H54 (cell line): ENCODE data around the gene ZCCHC9.
"Not testable (repeated sequence)": the region's sequence is repeated elsewhere in the genome, so short reads cannot be mapped to it uniquely, and the experiment has no call there.

Experiments used
- DNase-seq: peaks from one replicate; pipeline ENCODE4 v3.0.0; 2011; ENCODE audit warnings: low spot score, mixed read lengths; ENCODE audit not compliant: insufficient read length
- FAIRE-seq: peaks from 3 replicates; lab custom pipeline; 2011; peaks lifted over from hg19 to GRCh38; lab: Jason Lieb, UNC
- POLR2A ChIP-seq: IDR thresholded peaks from 2 replicates; pipeline ENCODE4 v1.6.1; 2011; ENCODE audit warnings: low read depth, mild to moderate bottlenecking, low read length

The ZCCHC9 gene

DNA sequence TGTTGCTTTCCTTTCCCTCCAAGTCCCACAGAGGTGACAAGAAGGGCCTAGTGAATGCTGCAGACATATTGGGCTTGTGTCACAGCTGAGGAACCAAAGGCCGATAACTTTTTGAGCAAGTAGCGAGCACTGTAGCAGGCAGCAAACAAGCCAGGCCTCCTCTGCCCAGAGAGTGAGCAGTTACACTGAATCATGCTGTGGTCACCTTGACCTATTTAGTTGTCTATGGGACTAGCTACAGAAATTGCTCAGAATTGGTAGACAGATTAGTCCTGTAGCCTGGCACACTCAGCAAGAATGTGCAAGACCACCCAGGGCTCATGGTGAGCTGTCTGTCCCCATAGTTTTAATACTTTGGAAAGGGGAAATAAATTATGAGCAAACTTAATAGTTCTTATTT, 25.2 kb downstream of the ZCCHC9 start:
- no peak for TF ChIP-seq POLR2A
- DNase-seq: no peak
- FAIRE-seq: no peak

DNA sequence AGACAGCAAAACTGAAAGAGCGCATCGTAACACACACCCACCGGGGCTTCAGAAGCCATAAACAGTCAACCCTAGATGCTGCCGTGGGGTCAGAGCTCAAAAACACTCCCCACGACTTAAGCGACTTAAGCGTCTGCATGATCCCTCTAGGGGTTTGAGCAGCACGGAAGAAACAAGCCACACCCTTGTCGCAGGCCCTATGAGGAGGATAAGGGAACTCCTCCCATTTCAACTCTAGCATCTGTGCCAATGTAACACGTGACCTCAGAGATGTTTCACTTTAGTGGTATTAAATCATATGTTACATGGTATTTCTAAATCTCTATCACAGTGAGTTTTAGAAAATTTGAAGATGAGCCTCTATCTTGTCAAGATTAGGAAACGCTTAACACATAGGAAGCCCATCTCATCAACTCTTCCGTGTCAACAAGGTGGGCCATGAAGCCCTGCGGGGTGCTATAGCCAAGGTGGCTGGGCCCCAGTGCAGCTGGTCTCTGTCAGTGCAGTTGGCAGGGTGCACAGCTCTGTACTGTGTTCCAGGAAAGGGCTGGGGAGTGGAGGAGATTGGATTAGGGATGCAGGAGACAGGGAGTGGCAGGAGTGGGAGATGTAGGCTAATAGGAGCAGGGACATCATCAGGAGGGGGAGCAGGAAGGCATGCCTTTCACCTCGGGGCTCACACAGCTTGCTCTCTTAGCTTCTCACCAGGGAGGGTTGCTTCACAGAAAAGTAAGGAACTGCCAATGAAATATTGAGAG, 33.1 kb downstream of the ZCCHC9 start:
- FAIRE-seq (no peak), DNase-seq (no peak)
- TF ChIP-seq POLR2A: no peak

DNA sequence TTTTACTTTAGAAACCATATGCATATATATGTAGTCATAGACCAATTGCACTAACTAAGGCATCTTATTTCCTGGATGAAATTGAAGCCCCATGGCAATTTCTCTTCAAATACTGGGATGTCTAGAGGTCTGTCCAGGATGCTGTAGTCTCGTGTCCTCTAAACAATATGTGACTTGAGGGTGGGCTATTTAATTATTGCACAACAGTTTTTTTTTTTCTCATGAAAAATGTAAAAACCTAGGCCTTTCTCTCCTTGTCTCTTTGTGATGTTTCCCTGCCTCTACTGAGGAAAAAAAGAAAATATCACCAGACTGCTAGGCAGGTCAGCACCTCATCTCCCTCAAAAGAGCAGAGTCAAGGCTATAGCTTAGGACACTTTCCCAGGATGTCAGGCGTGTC, 34.6 kb downstream of the ZCCHC9 start:
- FAIRE-seq (no peak), DNase-seq (no peak)
- no peak for TF ChIP-seq POLR2A

DNA sequence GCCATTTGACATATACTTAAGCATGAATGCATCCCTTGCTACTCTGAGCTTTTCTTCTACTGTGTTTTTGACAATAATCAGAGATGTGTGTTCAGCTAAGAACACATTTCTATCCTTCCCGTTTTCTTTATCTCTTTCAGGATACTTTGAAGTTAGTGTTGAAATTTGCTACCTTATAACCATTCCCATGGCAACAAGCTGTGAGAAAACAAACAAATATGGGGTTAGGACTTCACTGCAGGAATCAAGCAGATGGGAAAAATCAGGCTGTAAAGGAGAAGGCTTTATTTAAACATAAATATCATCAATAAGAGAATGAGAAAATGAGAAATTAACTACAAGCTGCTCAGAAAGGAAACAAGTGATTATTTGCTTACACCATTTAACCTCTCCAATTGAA, 35.2 kb downstream of the ZCCHC9 start:
- TF ChIP-seq POLR2A: no peak
- FAIRE-seq (no peak), DNase-seq (no peak)

DNA sequence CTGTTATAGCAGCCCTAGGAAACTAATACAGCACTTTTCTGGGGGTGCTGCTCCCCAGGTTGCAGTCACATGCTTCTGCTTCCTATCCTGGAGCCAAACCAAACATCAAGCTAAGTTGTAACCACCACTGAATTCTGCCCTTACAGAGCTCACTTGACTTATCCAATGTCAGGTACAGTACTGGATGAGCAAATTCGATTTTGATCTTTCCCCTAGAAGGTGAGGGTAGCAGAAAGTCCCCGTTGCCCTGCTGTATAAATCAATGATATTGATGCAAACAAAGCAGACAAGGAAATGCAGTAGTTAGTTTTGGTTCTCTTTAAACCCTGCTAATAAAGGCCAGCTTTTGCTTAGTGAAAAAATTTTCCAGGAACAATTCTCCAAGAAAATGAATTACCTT, 36.4 kb downstream of the ZCCHC9 start:
- FAIRE-seq (no peak), DNase-seq (no peak)
- no peak for TF ChIP-seq POLR2A

DNA sequence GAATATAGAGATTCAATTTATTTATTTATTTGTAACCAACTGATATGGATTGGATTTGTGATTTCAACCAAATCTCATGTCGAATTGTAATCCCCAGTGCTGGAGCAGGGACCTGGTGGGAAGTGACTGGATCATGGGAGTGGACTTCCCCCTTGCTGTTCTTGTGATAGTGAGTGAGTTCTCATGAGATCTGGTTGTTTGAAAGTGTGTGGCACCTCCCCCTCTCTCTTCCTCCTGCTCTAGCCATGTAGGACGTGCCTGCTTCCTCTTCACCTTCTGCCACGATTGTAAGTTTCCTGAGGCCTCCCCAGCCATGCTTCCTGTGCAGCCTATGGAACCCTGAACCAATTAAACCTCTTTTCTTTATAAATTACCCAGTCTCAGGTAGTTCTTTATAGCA, 36.8 kb downstream of the ZCCHC9 start:
- FAIRE-seq, DNase-seq: not testable (repeated sequence)

DNA sequence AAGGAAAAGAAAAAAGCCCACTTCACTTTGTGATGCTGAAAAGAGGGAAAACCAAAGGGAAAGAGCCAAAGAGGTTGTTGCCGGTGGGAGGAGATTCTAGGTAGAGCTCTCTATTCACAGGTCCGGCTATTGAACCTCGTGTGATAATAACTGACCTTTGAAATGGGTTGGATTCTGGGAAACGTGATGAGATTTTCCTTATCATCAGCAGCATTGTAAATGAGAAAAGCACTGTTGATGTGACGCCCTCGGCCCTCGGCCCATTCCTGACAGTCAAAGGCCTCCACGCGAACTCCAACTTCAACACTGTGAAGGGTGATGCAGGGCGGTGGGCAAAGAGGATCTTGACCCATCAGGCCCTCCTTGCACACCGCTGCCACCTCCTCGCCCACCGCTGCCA, 43.3 kb downstream of the ZCCHC9 start:
- no peak for TF ChIP-seq POLR2A
- FAIRE-seq (no peak), DNase-seq (no peak)

DNA sequence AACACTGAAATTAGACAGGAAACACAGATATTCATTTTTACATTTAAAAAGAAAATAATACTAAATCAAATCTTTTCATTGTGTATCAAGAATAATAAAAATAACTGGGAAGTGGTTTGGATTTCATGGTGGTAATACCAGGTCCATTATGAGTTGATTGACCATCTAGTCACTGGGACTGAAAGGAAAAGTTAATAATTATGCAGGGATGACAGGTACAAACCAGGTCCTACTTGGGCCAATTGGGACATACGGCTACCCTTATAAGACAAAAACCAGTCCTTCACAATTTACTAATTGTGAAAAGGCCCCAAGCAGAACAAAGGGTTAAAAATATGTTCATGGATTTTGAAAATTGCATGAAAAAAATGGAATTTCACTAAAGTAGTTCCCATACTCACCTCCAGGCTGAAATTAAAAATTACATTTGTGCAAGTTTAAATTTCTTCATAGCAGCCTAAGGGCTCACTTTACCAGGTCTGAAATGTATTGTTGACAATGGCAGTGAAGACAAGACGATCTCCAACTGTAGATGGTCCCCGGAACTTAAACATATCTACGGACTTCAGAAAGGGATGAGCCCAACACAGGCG, 44.1 kb downstream of the ZCCHC9 start:
- DNase-seq: no peak
- no peak for TF ChIP-seq POLR2A
- no peak for FAIRE-seq

DNA sequence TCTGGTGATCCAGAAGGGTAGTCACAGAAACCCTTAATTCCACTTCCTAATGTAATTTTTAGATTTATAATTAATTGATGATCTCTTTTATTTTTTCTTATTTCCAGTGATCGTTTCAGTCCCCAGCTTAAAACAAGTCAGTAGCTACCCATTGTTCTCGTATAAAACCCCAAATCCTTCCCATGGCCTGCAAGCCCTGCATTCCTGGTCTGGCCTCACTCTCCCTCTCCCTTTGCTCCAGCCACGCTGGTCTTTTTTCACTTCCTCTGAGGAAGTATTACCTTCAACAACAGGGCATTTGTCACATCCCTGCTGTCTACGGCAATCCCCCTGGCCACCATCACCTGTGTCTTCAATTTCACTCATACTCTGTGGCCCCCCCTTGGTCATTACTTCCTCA, 47.8 kb downstream of the ZCCHC9 start:
- no peak for FAIRE-seq
- no peak for TF ChIP-seq POLR2A
- no peak for DNase-seq

DNA sequence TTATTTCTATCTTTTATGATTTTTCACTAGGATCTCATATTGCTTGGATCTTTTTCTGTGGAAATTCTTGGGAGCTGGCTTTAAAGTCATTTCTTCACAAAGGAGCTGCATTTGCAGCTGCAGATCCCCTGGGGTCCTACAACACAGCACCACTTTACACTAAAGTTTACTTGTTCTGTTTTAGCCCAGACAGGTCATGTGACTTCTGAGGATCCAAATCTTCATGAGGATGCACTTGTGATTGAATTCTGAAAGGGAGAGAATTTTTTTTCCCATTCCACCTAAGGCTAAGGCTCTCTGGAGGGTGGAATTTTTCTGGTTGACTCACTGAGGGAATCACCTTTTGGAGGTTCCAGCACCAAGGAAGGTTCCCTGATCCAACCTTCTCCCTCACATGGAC, 49.1 kb downstream of the ZCCHC9 start:
- DNase-seq (no peak), FAIRE-seq (no peak)
- no peak for TF ChIP-seq POLR2A

DNA sequence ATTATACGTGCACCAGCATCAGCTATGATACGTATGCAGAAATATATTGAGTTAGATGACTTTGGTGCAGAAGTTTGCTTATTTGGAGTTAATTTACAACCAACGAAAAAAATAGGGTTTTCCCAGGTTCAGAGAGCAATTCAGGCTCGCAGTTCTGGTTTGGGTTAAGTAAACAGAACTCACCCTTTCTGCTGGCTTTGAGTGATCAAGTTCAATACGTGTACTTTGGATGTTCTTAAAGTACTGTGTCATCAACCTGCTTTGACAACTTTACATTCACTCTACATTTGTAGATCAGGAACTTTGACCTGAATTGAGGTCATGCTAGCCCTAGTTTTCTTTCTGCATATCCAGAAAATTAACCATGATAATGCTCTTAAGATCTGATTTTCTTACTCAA, 51.8 kb downstream of the ZCCHC9 start:
- no peak for TF ChIP-seq POLR2A
- no peak for DNase-seq

DNA sequence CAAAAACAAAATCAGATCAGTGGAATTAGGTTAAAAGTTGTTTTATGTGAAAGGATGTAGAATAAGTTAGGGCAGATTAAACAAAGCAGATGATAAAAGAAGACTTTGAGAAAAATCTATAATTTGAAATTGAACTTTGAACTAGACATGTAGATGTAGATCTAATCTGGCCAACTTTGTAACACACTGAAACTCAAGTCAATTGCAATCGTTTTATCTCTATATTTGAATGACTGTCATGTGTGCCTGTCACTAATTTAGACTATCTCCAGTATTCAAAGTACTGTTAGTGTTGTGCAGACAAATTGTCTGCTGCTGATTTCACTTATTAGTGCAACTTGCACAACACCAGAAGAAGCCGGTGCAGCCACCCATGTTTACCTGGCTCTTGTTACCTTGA, 52.7 kb downstream of the ZCCHC9 start:
- FAIRE-seq (no peak), DNase-seq (no peak)
- TF ChIP-seq POLR2A: no peak

More for the DNA sequence above, 51.8 kb downstream of the ZCCHC9 start:
- no peak for FAIRE-seq

DNA sequence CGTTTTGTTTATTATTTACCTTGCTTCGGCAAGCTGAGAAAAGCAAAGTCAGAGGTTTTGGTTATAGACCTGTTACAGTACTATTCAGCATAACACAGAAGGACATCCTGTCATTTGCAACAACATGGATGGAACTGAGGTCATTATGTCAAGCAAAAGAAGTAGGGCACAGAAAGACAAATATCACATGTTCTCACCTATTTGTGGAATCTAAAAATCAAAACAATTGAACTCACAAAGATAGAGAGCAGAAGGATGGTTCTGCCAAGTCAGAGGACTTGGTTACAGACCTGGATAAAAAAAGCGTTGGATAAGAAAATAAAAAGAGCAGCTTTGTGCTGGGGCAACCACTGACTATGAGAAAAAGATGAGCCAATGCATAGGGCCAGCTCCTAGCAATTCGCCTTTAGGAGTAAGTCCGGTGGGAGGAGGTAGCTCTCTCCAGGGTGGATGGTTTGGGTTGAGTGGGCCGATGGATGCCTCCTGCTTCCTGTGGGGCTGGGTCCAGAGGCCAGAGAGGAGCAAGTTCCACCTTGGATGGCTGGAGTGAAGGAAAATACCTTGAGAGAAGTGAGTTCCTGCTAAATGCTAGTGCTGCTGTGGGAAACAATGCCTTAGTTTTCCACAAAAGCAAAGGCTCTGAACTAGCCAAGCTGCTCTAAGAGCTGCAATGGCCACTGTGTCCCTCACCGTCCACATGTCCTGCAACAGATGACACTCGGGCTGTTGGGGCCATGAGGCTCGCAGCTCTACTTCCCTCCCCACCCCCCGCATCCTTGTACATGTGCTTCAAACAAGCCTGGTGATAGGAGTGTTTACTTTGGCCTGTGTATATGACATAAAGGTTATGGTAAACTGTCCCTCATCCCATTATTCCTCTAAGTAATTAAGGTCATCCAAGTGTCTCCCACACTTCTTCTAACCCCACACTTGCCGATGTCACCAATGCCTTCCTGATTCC, 54.2 kb downstream of the ZCCHC9 start:
- FAIRE-seq (no peak), DNase-seq (no peak)
- no peak for TF ChIP-seq POLR2A

DNA sequence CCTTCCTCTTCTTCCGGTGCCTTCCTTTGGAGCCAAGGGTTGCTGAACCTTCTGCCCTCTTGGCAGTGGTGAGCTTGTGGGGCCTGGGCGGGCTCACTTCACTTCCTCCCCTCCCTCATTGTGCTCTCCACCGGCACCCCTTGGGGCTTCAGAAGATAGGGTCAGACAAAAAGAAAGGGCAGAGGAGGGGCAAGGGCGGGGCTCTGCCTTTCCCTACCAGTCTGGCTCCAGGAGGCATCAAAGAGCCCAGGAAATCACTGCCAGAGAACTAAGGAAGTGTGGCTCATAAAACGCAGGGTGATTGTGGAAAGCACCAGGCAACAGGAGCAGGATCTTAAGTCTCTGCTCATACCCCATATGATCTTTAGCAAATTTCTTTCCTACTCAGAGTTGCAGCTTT, 57.7 kb downstream of the ZCCHC9 start:
- no peak for DNase-seq
- TF ChIP-seq POLR2A: no peak
- no peak for FAIRE-seq
